Keratinocyte (primary cell): ENCODE data around the gene TUBB4A. TPM values are rescaled to one million over a fixed set of nuclear protein-coding genes. Genes with fewer than 3 reads are reported as not detected.
A peak's percentile ranks its signal among the peaks of the same experiment; 100 is the strongest.

Experiments
- DNase-seq: peaks from one replicate; pipeline ENCODE4 v3.0.0-alpha.2; 2011; ENCODE audit warnings: low read depth, missing footprints, low spot score
- FAIRE-seq: peaks from 2 replicates; lab custom pipeline; 2011; peaks lifted over from hg19 to GRCh38; lab: Jason Lieb, UNC
- H2AFZ ChIP-seq: 2 replicates; pipeline ENCODE4 v1.6.0; 2012; ENCODE audit warnings: low read length, control low read depth, inconsistent platforms; ENCODE audit not compliant: control insufficient read depth
- H3K27ac ChIP-seq: 2 replicates; pipeline ENCODE4 v1.5.1; 2011; ENCODE audit warnings: low read length; ENCODE audit not compliant: control insufficient read depth, insufficient read depth
- H3K27me3 ChIP-seq: 3 replicates; pipeline ENCODE4 v1.6.0; 2011; ENCODE audit warnings: low read length; ENCODE audit not compliant: control insufficient read depth, insufficient read depth; ENCODE audit errors: extremely low read depth
- H3K36me3 ChIP-seq, 2 experiments: 2 replicates in 1 of 2; 3 replicates in 1 of 2; pipeline ENCODE4 v1.5.1; 2011; ENCODE audit warnings: low read length in 2 of 2, mild to moderate bottlenecking in 1 of 2; ENCODE audit not compliant: control insufficient read depth in 2 of 2, insufficient read depth in 2 of 2; ENCODE audit errors: extremely low read depth in 1 of 2
- H3K4me1 ChIP-seq: 3 replicates; pipeline ENCODE4 v1.5.1; 2011; ENCODE audit warnings: low read length; ENCODE audit not compliant: control insufficient read depth, insufficient read depth; ENCODE audit errors: extremely low read depth
- H3K4me2 ChIP-seq: 3 replicates; pipeline ENCODE4 v1.6.0; 2011; ENCODE audit warnings: low read depth, low read length; ENCODE audit not compliant: control insufficient read depth, insufficient read depth; ENCODE audit errors: extremely low read depth
- H3K4me3 ChIP-seq, 3 experiments: fragments of 200-600 bp in 1 of 3; sonication (generic) in 1 of 3; 2 replicates in 2 of 3; 3 replicates in 1 of 3; pipeline ENCODE4 v1.5.1; 2011 to 2016; ENCODE audit warnings: low read length in 3 of 3, mild to moderate bottlenecking in 3 of 3, control low read depth in 2 of 3, inconsistent platforms in 1 of 3, low read depth in 1 of 3, mixed read lengths in 1 of 3, mixed run types in 1 of 3, moderate library complexity in 1 of 3; ENCODE audit not compliant: control insufficient read depth in 2 of 3, insufficient read depth in 2 of 3; ENCODE audit errors: extremely low read depth in 1 of 3
- H3K79me2 ChIP-seq: 2 replicates; pipeline ENCODE4 v1.6.0; 2012; ENCODE audit warnings: low read length; ENCODE audit not compliant: control insufficient read depth, insufficient read depth
- H3K9ac ChIP-seq: 3 replicates; pipeline ENCODE4 v1.6.0; 2011; ENCODE audit warnings: low read length; ENCODE audit not compliant: control insufficient read depth, insufficient read depth; ENCODE audit errors: extremely low read depth
- H3K9me1 ChIP-seq: 3 replicates; pipeline ENCODE4 v1.6.0; 2011; ENCODE audit warnings: low read length; ENCODE audit not compliant: control insufficient read depth, insufficient read depth; ENCODE audit errors: extremely low read depth
- H3K9me3 ChIP-seq: 2 replicates; pipeline ENCODE4 v1.5.1; 2012; ENCODE audit warnings: low read depth, low read length; ENCODE audit not compliant: control insufficient read depth
- H4K20me1 ChIP-seq: 3 replicates; pipeline ENCODE4 v1.6.0; 2011; ENCODE audit warnings: low read length; ENCODE audit not compliant: control insufficient read depth, insufficient read depth; ENCODE audit errors: extremely low read depth
- EZH2 ChIP-seq: IDR thresholded peaks from one replicate; pipeline ENCODE4 v1.6.1; 2012; ENCODE audit warnings: inconsistent platforms, mild to moderate bottlenecking, low read length, moderate library complexity
- dilution Hi-C: fragments of 300-500 bp; cut with MboI; formaldehyde crosslinking; loops from one replicate; pipeline ENCODE4 v1.7.0; 2020; ENCODE audit warnings: low sequenced_read_pairs; ENCODE audit not compliant: extremely low pct_ligation_motif_present
- polyA plus RNA-seq, 5 experiments: library from polyadenylated mRNA; depleted of rRNA in 3 of 5; stranded (reverse) in 3 of 5; stranded (forward) in 1 of 5; unstranded in 1 of 5; fragments of >200 nt; gene quantifications; 1 replicate in 1 of 5; 2 replicates in 3 of 5; 3 replicates in 1 of 5; pipeline versions ENCODE4 v1.2.1 to v1.2.3, GENCODE V29; 2011 to 2012; ENCODE audit warnings: missing spikeins in 2 of 5, low read depth in 1 of 5, low replicate concordance in 1 of 5
- TF ChIP-seq, protein P1 (sequence below), 3 experiments: IDR thresholded peaks in 1 of 3; conservative IDR thresholded peaks in 1 of 3; optimal IDR thresholded peaks in 1 of 3; 2 replicates in 2 of 3; 3 replicates in 1 of 3; pipeline versions ENCODE3 to v1.5.1; 2011; ENCODE audit warnings: low read length in 3 of 3, mild to moderate bottlenecking in 3 of 3, moderate library complexity in 2 of 3, control low read depth in 1 of 3, inconsistent platforms in 1 of 3; ENCODE audit not compliant: insufficient read depth in 2 of 3; ENCODE audit errors: extremely low read depth in 1 of 3

The TUBB4A gene
- polyA plus RNA-seq, 1 donor (not counting 4 experiments of a cell fraction or from before 2014, with no cell fraction given): not detected

DNA sequence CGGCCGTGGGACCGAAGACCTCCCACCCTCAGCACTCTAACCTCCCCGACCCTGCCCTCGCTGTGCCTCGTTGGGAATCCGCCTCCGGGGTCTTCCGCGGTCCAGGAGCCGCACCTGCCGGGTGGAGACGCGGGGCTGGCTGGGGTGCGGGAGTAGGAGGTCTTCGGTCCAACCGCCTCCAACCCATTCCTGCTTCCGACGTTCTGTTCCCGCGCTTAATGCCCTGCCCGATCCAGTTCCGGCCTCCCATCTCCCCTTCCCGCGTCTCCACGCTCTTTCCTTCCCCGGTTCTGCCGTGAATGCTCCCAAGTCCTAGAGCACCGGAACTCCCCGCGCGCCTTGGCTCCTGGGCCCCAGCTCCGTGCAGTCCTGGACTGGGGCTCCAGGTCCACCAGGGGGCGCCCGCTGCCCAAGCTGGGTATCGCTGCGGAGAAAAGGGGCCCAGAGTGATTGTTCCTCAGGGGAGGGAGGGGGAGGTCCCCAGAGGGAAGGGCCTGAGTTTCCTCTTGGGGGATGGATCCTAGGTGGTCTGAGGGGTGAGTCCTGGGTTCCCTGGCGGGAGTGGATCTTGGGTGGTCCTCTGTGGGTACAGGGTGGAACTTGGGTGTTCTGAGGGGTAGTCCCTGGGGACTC lies 14.7 kb upstream of the TUBB4A start:
- no peaks in the 10 kb centered on the region for H3K9me3 ChIP-seq
- dilution Hi-C loops: no loop called here
- H3K4me3 ChIP-seq: peak overlapping the region; percentile 57 to 80 (median 79)
- FAIRE-seq (no peak), DNase-seq (no peak)
- H3K4me2 ChIP-seq: peak overlapping the region; percentile 99
- H3K27me3 ChIP-seq: no peaks in the 10 kb centered on the region
- no peaks in the 10 kb centered on the region for H3K79me2 ChIP-seq
- H3K36me3 ChIP-seq: no peaks in the 10 kb centered on the region
- peaks cover 7% of the 10 kb centered on the region for H3K4me1 ChIP-seq
- no peaks in the 10 kb centered on the region for H3K9me1 ChIP-seq
- peak overlapping the region; percentile 47 for H3K27ac ChIP-seq
- H2AFZ ChIP-seq: peak overlapping the region; percentile 99
- TF ChIP-seq, protein P1, sequence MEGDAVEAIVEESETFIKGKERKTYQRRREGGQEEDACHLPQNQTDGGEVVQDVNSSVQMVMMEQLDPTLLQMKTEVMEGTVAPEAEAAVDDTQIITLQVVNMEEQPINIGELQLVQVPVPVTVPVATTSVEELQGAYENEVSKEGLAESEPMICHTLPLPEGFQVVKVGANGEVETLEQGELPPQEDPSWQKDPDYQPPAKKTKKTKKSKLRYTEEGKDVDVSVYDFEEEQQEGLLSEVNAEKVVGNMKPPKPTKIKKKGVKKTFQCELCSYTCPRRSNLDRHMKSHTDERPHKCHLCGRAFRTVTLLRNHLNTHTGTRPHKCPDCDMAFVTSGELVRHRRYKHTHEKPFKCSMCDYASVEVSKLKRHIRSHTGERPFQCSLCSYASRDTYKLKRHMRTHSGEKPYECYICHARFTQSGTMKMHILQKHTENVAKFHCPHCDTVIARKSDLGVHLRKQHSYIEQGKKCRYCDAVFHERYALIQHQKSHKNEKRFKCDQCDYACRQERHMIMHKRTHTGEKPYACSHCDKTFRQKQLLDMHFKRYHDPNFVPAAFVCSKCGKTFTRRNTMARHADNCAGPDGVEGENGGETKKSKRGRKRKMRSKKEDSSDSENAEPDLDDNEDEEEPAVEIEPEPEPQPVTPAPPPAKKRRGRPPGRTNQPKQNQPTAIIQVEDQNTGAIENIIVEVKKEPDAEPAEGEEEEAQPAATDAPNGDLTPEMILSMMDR (optimal IDR thresholded peaks at IDR 0.05 in 1 of 3, IDR thresholded peaks at IDR 0.05 in 1 of 3, conservative IDR thresholded peaks at IDR 0.05 in 1 of 3; ENCODE audit: extremely low read depth in 1 of 3, insufficient read depth in 2 of 3, low read length in 3 of 3): peak; percentile 77 to 94 (median 88)
- no peak for TF ChIP-seq EZH2
- peak overlapping the region; percentile 73 for H3K9ac ChIP-seq
- H4K20me1 ChIP-seq: no peaks in the 10 kb centered on the region

DNA sequence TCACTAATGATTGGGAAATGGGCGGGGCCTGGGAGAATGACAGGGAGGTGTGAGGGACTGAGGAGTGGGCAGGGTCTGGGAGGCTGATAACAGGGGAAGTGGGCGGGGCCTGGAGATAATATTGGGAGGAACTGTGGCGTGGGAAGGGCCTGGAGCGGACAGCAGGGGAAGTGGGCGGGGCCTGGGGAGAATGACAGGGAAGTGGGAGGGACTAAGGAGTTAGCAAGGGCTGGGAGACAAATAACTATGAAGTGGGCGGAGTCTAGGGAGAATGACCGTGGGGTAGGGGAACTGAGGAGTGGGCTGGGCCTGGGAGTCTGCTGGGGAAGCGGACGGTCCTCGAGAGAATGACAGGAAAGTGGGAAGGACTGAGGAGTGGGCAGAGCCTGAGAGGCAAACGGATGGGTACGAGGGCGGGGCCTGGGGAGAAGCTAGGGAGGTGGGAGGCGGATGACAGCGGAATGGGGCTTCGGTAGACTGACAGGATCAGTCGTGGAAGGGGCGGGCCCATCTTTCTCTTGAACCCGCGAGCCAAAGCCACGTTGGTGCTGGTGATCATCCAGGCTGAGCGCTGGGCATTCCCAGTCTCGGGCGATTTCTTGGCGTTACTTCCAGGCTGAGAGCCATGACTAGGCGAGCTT lies 14.0 kb upstream of the TUBB4A start:
- DNase-seq (peak; percentile 77), FAIRE-seq (peak; percentile 51)
- Histone ChIP-seq H3K9me3 (no peaks in the 10 kb centered on the region), H3K79me2 (no peaks in the 10 kb centered on the region), H3K27me3 (no peaks in the 10 kb centered on the region), H3K4me2 (peak overlapping the region; percentile 99), H4K20me1 (no peaks in the 10 kb centered on the region), H3K36me3 (no peaks in the 10 kb centered on the region), H2AFZ (peak overlapping the region; percentile 99), H3K27ac (peak overlapping the region; percentile 47), H3K4me3 (peak overlapping the region; percentile 57 to 80 (median 79)), H3K4me1 (peaks cover 7% of the 10 kb centered on the region), H3K9ac (peak overlapping the region; percentile 73), H3K9me1 (no peaks in the 10 kb centered on the region)
- TF ChIP-seq EZH2: no peak
- TF ChIP-seq, protein P1 (optimal IDR thresholded peaks at IDR 0.05 in 1 of 3, IDR thresholded peaks at IDR 0.05 in 1 of 3, conservative IDR thresholded peaks at IDR 0.05 in 1 of 3; ENCODE audit: extremely low read depth in 1 of 3, insufficient read depth in 2 of 3, low read length in 3 of 3): no peak
- dilution Hi-C loops: no loop called here
